ENCODE measurements around the gene ADGRG4. TPM values are rescaled to one million over a fixed set of nuclear protein-coding genes. Genes with fewer than 3 reads are reported as not detected.

ADGRG4 gene
- polyA plus RNA-seq, 2 of the 4 experiments (the other 2 are of a cell fraction), result not detected

Other genes with a start within 250 kb of the ADGRG4 start
- 32.2 and 38.5 TPM in 2 replicates for gene FHL1, start 153.4 kb upstream of the ADGRG4 start, polyA plus RNA-seq (2011; rRNA removed)
- 25.6 to 40.7 TPM (median 31.6 TPM) in 3 replicates for gene FHL1, start 153.4 kb upstream of the ADGRG4 start, polyA plus RNA-seq (2017; fragmentation: RNase III; extraction: RNeasy Plus Mini Kit Qiagen cat#74134 plus additional on column Dnase treatment)
- gene MAP7D3, start 49.6 kb upstream of the ADGRG4 start, polyA plus RNA-seq (2011; rRNA removed), result 10.3 and 13.1 TPM in 2 replicates
- 9.9 to 12.7 TPM (median 11.3 TPM) in 3 replicates for gene MAP7D3, start 49.6 kb upstream of the ADGRG4 start, polyA plus RNA-seq (2017; fragmentation: RNase III; extraction: RNeasy Plus Mini Kit Qiagen cat#74134 plus additional on column Dnase treatment)
- gene BRS3, start 187.0 kb downstream of the ADGRG4 start, polyA plus RNA-seq (2011; rRNA removed), result not detected in 2 replicates
- gene BRS3, start 187.0 kb downstream of the ADGRG4 start, polyA plus RNA-seq (2017; fragmentation: RNase III; extraction: RNeasy Plus Mini Kit Qiagen cat#74134 plus additional on column Dnase treatment), result not detected in 3 replicates
- gene HTATSF1, start 196.6 kb downstream of the ADGRG4 start, polyA plus RNA-seq (2011; rRNA removed), result 5.0 and 10.8 TPM in 2 replicates
- gene HTATSF1, start 196.6 kb downstream of the ADGRG4 start, polyA plus RNA-seq (2017; fragmentation: RNase III; extraction: RNeasy Plus Mini Kit Qiagen cat#74134 plus additional on column Dnase treatment), result 82.3 to 87.7 TPM (median 82.8 TPM) in 3 replicates
- gene VGLL1, start 231.3 kb downstream of the ADGRG4 start, polyA plus RNA-seq (2011; rRNA removed), result not detected in 2 replicates
- not detected in 3 replicates for gene VGLL1, start 231.3 kb downstream of the ADGRG4 start, polyA plus RNA-seq (2017; fragmentation: RNase III; extraction: RNeasy Plus Mini Kit Qiagen cat#74134 plus additional on column Dnase treatment)